GM13977 (cell line): ENCODE results near the gene STIP1.

ENCODE experiments used
- DNase-seq: peaks from one replicate; pipeline ENCODE4 v3.0.0; 2012; ENCODE audit warnings: low spot score
- CTCF ChIP-seq: IDR thresholded peaks from 2 replicates; pipeline ENCODE4 v1.5.1; 2012; ENCODE audit warnings: mild to moderate bottlenecking, control low read depth; ENCODE audit not compliant: insufficient read depth; ENCODE audit errors: extremely low read depth, missing control alignments
- in situ Hi-C: fragments of 300-500 bp; cut with MboI; formaldehyde crosslinking; loops from one replicate; pipeline ENCODE4 v1.12.0; 2022; ENCODE audit warnings: low sequenced_read_pairs, low pct_unique_long_range_greater_than_20kb, mixed read lengths, inconsistent platforms; ENCODE audit not compliant: unreplicated experiment

Gene STIP1

GRCh38 chr11:64185693-64186491 is at the start of gene STIP1:
TSS of gene STIP1 (plus strand) at chr11:64186171. CDS start at chr11:64186262, 91 bp downstream.
- peak; percentile 99 for DNase-seq
- peak; percentile 43 for TF ChIP-seq CTCF
- in situ Hi-C loops: no loop called here

- DNase-seq: no peak
- no peak for TF ChIP-seq CTCF
- in situ Hi-C loops: loop anchor here (25.0 kb wide), 1 partner anchor 350 kb away; no protein-coding TSS in a partner anchor
These were observed 49.1 kb upstream of the STIP1 start for GRCh38 chr11:64136765-64137441.

GRCh38 chr11:64138398-64138797 is 47.6 kb upstream of the STIP1 start:
- no peak for DNase-seq
- no peak for TF ChIP-seq CTCF
- in situ Hi-C loops: loop anchor here (25.0 kb wide), 1 partner anchor 351 kb away; no protein-coding TSS in a partner anchor

- TF ChIP-seq CTCF: no peak
- DNase-seq: no peak
- in situ Hi-C loops: loop anchor here (25.0 kb wide), 1 partner anchor 352 kb away; no protein-coding TSS in a partner anchor
These were observed 46.9 kb upstream of the STIP1 start for GRCh38 chr11:64139049-64139448.

GRCh38 chr11:64140082-64140481 is 45.9 kb upstream of the STIP1 start:
- in situ Hi-C loops: loop anchor here (25.0 kb wide), 1 partner anchor 353 kb away; no protein-coding TSS in a partner anchor
- TF ChIP-seq CTCF: no peak
- DNase-seq: no peak

- no peak for DNase-seq
- TF ChIP-seq CTCF: no peak
- in situ Hi-C loops: loop anchor here (25.0 kb wide), 1 partner anchor 354 kb away; no protein-coding TSS in a partner anchor
These were observed 44.7 kb upstream of the STIP1 start for GRCh38 chr11:64141081-64141783.
